Prostate gland (tissue), 2 donors: ENCODE data around the gene CREB3L2. TPM values are rescaled to one million over a fixed set of nuclear protein-coding genes. Genes with fewer than 3 reads are reported as not detected.
A peak's percentile ranks its signal among the peaks of the same experiment; 100 is the strongest.

Experiments used
- DNase-seq: peaks from one replicate; pipeline ENCODE4 v3.0.0-alpha.2; 2019; ENCODE audit warnings: low spot score
- H3K27ac ChIP-seq, 2 donors: fragments of 200-600 bp; sonication (generic); 2 replicates each; pipeline ENCODE4 v1.5.1; 2017 to 2019
- H3K27me3 ChIP-seq: fragments of 200-600 bp; sonication (generic); replicated peaks from 2 replicates; pipeline ENCODE4 v1.5.1; 2019; ENCODE audit not compliant: insufficient read depth
- H3K36me3 ChIP-seq, 2 donors: fragments of 200-600 bp; sonication (generic); 1 replicate in 1 of 2; 2 replicates in 1 of 2; pipeline versions ENCODE4 v1.5.1 to v1.8.1; 2017 to 2019
- H3K4me1 ChIP-seq: fragments of 200-600 bp; sonication (generic); replicated peaks from 2 replicates; pipeline ENCODE4 v1.5.1; 2019
- H3K4me3 ChIP-seq, 2 donors: fragments of 200-600 bp; sonication (generic); 2 replicates each; pipeline ENCODE4 v1.5.1; 2017 to 2019
- H3K9me3 ChIP-seq: fragments of 200-600 bp; sonication (generic); 2 replicates; pipeline ENCODE4 v1.5.1; 2017
- CTCF ChIP-seq, 4 experiments: fragments of 200-600 bp in 2 of 4; fragments of 450-650 bp in 2 of 4; sonication (generic) in 2 of 4; IDR thresholded peaks; 1 replicate in 3 of 4; 2 replicates in 1 of 4; pipeline ENCODE4 v1.5.1; 2016 to 2019; ENCODE audit warnings: antibody characterized with exemption in 4 of 4, mild to moderate bottlenecking in 2 of 4, moderate library complexity in 2 of 4
- POLR2A ChIP-seq: fragments of 450-650 bp; IDR thresholded peaks from one replicate; pipeline ENCODE4 v1.6.1; 2016; ENCODE audit warnings: antibody characterized with exemption, mild to moderate bottlenecking
- POLR2AphosphoS5 ChIP-seq: sonication (generic); formaldehyde crosslinking; IDR thresholded peaks from one replicate; pipeline ENCODE4 v1.6.1; 2017; ENCODE audit warnings: antibody characterized with exemption
- WGBS: methylation state at CpG from one replicate; pipeline ENCODE4 v1.1.5; 2018; 5-methylcytosine and 5-hydroxymethylcytosine counted together
- intact Hi-C: fragments of 100-400 bp; cut with DNase I; formaldehyde crosslinking; loops from one replicate; pipeline ENCODE4 v1.14.2; 2022
- total RNA-seq, 2 donors: library from RNA; depleted of rRNA; stranded (reverse); fragments of >200 nt; gene quantifications; one replicate each; pipeline ENCODE4 v1.1.0, GENCODE V29; 2016

Gene CREB3L2
- total RNA-seq, 2 donors from 2014 or later, result 34.1 to 42.0 TPM

GRCh38 chr7:138004936-138005335, 3.0 kb upstream of the CREB3L2 start:
- Histone ChIP-seq H3K9me3 (no peaks in the 10 kb centered on the region), H3K27ac (no peak overlapping the region), H3K4me1 (no peaks in the 10 kb centered on the region), H3K27me3 (no peaks in the 10 kb centered on the region), H3K4me3 (no peak overlapping the region), H3K36me3 (no peaks in the 10 kb centered on the region)
- intact Hi-C loops, result loop anchor here (5.0 kb wide), 1 partner anchor 348 kb away; no protein-coding TSS in a partner anchor
- no peak for DNase-seq
- 79% methylated on average over 4 of the region's 4 CpGs for WGBS
- no peak for TF ChIP-seq POLR2A
- no peak for TF ChIP-seq POLR2AphosphoS5
- TF ChIP-seq CTCF (IDR thresholded peaks at IDR 0.05), result no peak

- no peaks in the 10 kb centered on the region for H3K27me3 ChIP-seq
- H3K36me3 ChIP-seq, result no peaks in the 10 kb centered on the region
- no peak for DNase-seq
- no peaks in the 10 kb centered on the region for H3K4me1 ChIP-seq
- H3K9me3 ChIP-seq, result no peaks in the 10 kb centered on the region
- 90% methylated on average over 4 of the region's 4 CpGs for WGBS
- no peak overlapping the region for H3K27ac ChIP-seq
- H3K4me3 ChIP-seq, result no peak overlapping the region
- TF ChIP-seq POLR2A, result no peak
- intact Hi-C loops, result no loop called here
Measured at GRCh38 chr7:138004046-138004445, 2.2 kb upstream of the CREB3L2 start.

- TF ChIP-seq CTCF (IDR thresholded peaks at IDR 0.05) (no peak), POLR2AphosphoS5 (no peak), POLR2A (no peak)
- no peaks in the 10 kb centered on the region for H3K4me1 ChIP-seq
- no peak overlapping the region for H3K4me3 ChIP-seq
- DNase-seq, result no peak
- intact Hi-C loops, result no loop called here
- H3K36me3 ChIP-seq, result no peaks in the 10 kb centered on the region
- 60% methylated on average over 6 of the region's 6 CpGs for WGBS
- no peaks in the 10 kb centered on the region for H3K9me3 ChIP-seq
- H3K27ac ChIP-seq, result no peak overlapping the region
- H3K27me3 ChIP-seq, result no peaks in the 10 kb centered on the region
Measured at GRCh38 chr7:138002828-138003189, 923 bp upstream of the CREB3L2 start.

- TF ChIP-seq POLR2AphosphoS5 (peak; percentile 93), POLR2A (no peak), CTCF (IDR thresholded peaks at IDR 0.05) (peak; percentile 70 to 87 (median 86))
- intact Hi-C loops, result no loop called here
- no peaks in the 10 kb centered on the region for H3K9me3 ChIP-seq
- H3K27ac ChIP-seq, result peak overlapping the region; percentile 88 to 91
- no peaks in the 10 kb centered on the region for H3K27me3 ChIP-seq
- DNase-seq, result peak; percentile 99
- no peaks in the 10 kb centered on the region for H3K36me3 ChIP-seq
- 3% methylated on average over 28 of the region's 28 CpGs for WGBS
- H3K4me1 ChIP-seq, result no peaks in the 10 kb centered on the region
- peak overlapping the region; percentile 89 to 91 for H3K4me3 ChIP-seq
Measured at GRCh38 chr7:138002096-138002827, 376 bp upstream of the CREB3L2 start.

- H3K4me3 ChIP-seq, result peak overlapping the region; percentile 89 to 91
- H3K27ac ChIP-seq, result peak overlapping the region; percentile 88 to 91
- H3K36me3 ChIP-seq, result no peaks in the 10 kb centered on the region
- no peak for DNase-seq
- WGBS, result 22% methylated on average over 7 of the region's 7 CpGs
- H3K9me3 ChIP-seq, result no peaks in the 10 kb centered on the region
- no peaks in the 10 kb centered on the region for H3K27me3 ChIP-seq
- H3K4me1 ChIP-seq, result no peaks in the 10 kb centered on the region
- TF ChIP-seq CTCF (IDR thresholded peaks at IDR 0.05), result no peak
- TF ChIP-seq POLR2A, result no peak
- no peak for TF ChIP-seq POLR2AphosphoS5
- intact Hi-C loops, result loop anchor here (2.0 kb wide), 1 partner anchor 45 kb away; no protein-coding TSS in a partner anchor
Measured at GRCh38 chr7:138000081-138000701, 1.7 kb downstream of the CREB3L2 start.
